SU-DHL-6 (cell line): Measurements from ENCODE around the gene CHCHD5.

ENCODE experiments used
- EZH2phosphoT487 ChIP-seq: fragments of 200-600 bp; sonication (generic), shearing (Covaris generic); conservative IDR thresholded peaks from 2 replicates; pipeline ENCODE4 v1.6.1; 2018; ENCODE audit warnings: mild to moderate bottlenecking, antibody characterized with exemption, low read length, moderate library complexity, mixed read lengths
- TF ChIP-seq, protein P1 (sequence below): fragments of 200-600 bp; sonication (generic); IDR thresholded peaks from one replicate; pipeline ENCODE4 v1.5.1; 2017; ENCODE audit warnings: antibody characterized with exemption, mild to moderate bottlenecking, low read length, moderate library complexity; ENCODE audit not compliant: insufficient read depth, poor library complexity, severe bottlenecking

DNA sequence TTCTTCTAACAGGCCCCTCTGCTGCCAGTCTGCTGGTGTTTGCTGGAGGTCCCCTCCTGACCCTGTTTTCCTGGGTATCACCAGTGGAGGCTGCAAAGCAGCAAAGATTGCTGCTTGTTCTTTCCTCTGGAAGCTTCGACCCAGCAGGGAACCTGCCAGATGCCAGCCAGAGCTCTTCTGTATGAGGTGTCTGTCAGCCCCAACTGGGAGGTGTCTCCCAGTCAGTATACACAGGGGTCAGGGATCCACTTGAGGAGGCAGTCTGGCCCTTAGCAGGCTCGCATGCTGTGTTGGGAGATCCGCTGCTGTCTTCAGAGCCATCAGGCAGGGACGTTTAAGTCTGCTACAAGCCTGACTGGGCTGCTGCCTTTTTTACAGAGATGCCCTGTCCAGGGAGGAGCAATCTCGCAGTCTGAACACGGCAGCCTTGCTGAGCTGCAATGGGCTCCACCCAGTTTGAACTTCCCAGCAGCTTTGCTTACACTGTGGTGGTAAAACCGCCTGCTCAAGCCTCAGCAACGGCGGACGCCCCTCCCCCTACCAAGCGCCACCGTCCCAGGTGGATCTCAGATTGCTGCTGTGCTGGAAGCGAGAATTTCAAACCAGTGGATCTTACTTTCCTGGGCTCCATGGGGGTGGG is 29.9 kb downstream of the CHCHD5 start:
- TF ChIP-seq, protein P1, sequence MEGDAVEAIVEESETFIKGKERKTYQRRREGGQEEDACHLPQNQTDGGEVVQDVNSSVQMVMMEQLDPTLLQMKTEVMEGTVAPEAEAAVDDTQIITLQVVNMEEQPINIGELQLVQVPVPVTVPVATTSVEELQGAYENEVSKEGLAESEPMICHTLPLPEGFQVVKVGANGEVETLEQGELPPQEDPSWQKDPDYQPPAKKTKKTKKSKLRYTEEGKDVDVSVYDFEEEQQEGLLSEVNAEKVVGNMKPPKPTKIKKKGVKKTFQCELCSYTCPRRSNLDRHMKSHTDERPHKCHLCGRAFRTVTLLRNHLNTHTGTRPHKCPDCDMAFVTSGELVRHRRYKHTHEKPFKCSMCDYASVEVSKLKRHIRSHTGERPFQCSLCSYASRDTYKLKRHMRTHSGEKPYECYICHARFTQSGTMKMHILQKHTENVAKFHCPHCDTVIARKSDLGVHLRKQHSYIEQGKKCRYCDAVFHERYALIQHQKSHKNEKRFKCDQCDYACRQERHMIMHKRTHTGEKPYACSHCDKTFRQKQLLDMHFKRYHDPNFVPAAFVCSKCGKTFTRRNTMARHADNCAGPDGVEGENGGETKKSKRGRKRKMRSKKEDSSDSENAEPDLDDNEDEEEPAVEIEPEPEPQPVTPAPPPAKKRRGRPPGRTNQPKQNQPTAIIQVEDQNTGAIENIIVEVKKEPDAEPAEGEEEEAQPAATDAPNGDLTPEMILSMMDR: no peak
- TF ChIP-seq EZH2phosphoT487: no peak
